Mammary epithelial cell (primary cell): ENCODE data around the gene FBP1.

ENCODE experiments used
- CTCF ChIP-seq, 2 donors: IDR thresholded peaks in 1 of 2; conservative IDR thresholded peaks in 1 of 2; 2 replicates each; pipeline ENCODE4 v1.5.1; 2011 to 2012; ENCODE audit warnings: inconsistent platforms in 2 of 2, low read length in 2 of 2, mild to moderate bottlenecking in 2 of 2, control low read depth in 1 of 2, low read depth in 1 of 2; ENCODE audit not compliant: insufficient read depth in 1 of 2; ENCODE audit errors: extremely low read depth in 1 of 2
- EZH2 ChIP-seq: IDR thresholded peaks from 2 replicates; pipeline ENCODE4 v1.6.1; 2012; ENCODE audit warnings: low read length, inconsistent platforms, borderline replicate concordance

GRCh38 chr9:94599102-94599501 lies 40.2 kb downstream of the FBP1 start:
- TF ChIP-seq EZH2, result no peak
- TF ChIP-seq CTCF (conservative IDR thresholded peaks at IDR 0.05 in 1 of 2, IDR thresholded peaks at IDR 0.05 in 1 of 2; ENCODE audit: extremely low read depth in 1 of 2, insufficient read depth in 1 of 2, low read depth in 1 of 2, low read length in 2 of 2), result no peak
